ENCODE results near the gene PHAF1. TPM values are rescaled to one million over a fixed set of nuclear protein-coding genes. Genes with fewer than 3 reads are reported as not detected.

The PHAF1 gene
- total and polyA plus RNA-seq, 12 donors: 9.0 to 27.4 (median 14.0) TPM

DNA sequence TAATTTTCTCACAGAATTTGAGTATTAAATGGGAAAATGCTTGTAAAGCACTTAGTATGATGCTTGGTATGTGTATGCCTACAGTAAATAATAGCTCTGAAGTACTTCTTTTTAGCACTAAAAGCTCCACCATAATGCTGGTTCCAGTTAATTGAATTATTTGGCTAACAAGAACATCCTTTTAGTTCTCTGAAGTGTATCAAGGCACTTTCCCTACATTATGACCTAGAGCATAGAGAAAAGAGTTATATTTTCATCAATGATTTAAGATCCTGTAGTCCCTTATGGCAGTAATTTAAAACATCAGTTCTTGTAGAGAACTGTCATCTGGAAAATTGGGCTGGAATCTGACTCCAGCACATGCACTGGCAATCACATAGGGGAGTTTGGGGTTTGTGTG, 21.9 kb upstream of the PHAF1 start:
- H3K27ac ChIP-seq: no peak overlapping the region
- TF ChIP-seq, protein P1, sequence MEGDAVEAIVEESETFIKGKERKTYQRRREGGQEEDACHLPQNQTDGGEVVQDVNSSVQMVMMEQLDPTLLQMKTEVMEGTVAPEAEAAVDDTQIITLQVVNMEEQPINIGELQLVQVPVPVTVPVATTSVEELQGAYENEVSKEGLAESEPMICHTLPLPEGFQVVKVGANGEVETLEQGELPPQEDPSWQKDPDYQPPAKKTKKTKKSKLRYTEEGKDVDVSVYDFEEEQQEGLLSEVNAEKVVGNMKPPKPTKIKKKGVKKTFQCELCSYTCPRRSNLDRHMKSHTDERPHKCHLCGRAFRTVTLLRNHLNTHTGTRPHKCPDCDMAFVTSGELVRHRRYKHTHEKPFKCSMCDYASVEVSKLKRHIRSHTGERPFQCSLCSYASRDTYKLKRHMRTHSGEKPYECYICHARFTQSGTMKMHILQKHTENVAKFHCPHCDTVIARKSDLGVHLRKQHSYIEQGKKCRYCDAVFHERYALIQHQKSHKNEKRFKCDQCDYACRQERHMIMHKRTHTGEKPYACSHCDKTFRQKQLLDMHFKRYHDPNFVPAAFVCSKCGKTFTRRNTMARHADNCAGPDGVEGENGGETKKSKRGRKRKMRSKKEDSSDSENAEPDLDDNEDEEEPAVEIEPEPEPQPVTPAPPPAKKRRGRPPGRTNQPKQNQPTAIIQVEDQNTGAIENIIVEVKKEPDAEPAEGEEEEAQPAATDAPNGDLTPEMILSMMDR (IDR thresholded peaks at IDR 0.05): no peak
- no peak for TF ChIP-seq POLR2A (IDR thresholded peaks at IDR 0.05)
- H3K9me3 ChIP-seq (replicated peaks in 1 of 3): no peaks in the 10 kb centered on the region
- DNase-seq: no peak
- intact Hi-C loops (cut with DNase I): no loop called here
- no peaks in the 10 kb centered on the region for H3K27me3 ChIP-seq
- H3K4me3 ChIP-seq: no peak overlapping the region
- peaks cover 0 to 9% of the 10 kb centered on the region in 2 donors for H3K36me3 ChIP-seq (replicated peaks in 1 of 2)
- no peaks in the 10 kb centered on the region for H3K4me1 ChIP-seq (replicated peaks in 1 of 2)

DNA sequence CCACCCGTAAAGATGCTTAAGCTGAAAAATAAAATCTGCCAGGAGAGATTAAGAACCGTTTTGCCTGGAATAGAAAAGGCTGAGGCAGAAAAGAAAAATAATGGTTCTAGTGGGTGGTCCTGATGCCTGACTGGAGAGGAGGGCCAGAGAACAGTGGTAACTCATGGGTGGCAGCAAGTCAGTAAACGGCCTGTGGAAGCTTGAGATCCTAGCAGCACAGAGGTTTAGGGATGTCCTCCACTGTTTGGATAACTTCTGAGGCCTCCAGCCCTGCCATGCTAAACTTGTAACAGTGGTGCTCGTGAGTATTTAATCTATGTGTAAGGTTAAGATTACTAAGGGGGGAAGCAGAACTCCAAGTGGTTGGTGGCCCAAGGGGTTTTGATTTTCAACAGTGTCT, 21.2 kb upstream of the PHAF1 start:
- no peaks in the 10 kb centered on the region for H3K9me3 ChIP-seq (replicated peaks in 1 of 3)
- 76 to 85% (median 76%) methylated on average over 4 of the region's 4 CpGs for WGBS, 4 donors
- DNase-seq: no peak
- no peaks in the 10 kb centered on the region for H3K27me3 ChIP-seq
- intact Hi-C loops (cut with DNase I): no loop called here
- no peaks in the 10 kb centered on the region for H3K4me1 ChIP-seq (replicated peaks in 1 of 2)
- H3K4me3 ChIP-seq: no peak overlapping the region
- H3K27ac ChIP-seq: no peak overlapping the region
- H3K36me3 ChIP-seq (replicated peaks in 1 of 2): peaks cover 0 to 7% of the 10 kb centered on the region in 2 donors
- TF ChIP-seq, protein P1 (IDR thresholded peaks at IDR 0.05): no peak
- no peak for TF ChIP-seq POLR2A (IDR thresholded peaks at IDR 0.05)

DNA sequence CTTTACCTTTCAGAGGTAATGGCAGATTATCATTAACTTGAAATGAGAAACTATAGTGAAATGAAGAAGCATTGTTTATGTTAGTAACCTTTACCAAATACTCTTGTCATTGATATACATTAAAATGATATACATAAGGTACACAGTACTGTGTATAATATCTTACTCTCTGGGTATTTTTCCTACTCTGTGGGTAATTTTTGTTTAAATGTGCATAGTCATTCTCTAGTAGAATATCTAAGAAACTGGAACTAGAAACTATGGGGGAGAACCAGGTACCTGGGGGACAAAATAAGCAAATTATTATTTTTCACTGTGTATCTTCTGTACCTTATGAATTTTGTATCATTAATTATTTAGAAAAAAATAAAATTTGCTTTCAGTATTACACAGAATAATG, 20.6 kb upstream of the PHAF1 start:
- no peak overlapping the region for H3K27ac ChIP-seq
- no peaks in the 10 kb centered on the region for H3K4me1 ChIP-seq (replicated peaks in 1 of 2)
- intact Hi-C loops (cut with DNase I): no loop called here
- no peak overlapping the region for H3K4me3 ChIP-seq
- no peak for TF ChIP-seq POLR2A (IDR thresholded peaks at IDR 0.05)
- H3K9me3 ChIP-seq (replicated peaks in 1 of 3): no peaks in the 10 kb centered on the region
- DNase-seq: no peak
- H3K27me3 ChIP-seq: no peaks in the 10 kb centered on the region
- peaks cover 0 to 3% of the 10 kb centered on the region in 2 donors for H3K36me3 ChIP-seq (replicated peaks in 1 of 2)

DNA sequence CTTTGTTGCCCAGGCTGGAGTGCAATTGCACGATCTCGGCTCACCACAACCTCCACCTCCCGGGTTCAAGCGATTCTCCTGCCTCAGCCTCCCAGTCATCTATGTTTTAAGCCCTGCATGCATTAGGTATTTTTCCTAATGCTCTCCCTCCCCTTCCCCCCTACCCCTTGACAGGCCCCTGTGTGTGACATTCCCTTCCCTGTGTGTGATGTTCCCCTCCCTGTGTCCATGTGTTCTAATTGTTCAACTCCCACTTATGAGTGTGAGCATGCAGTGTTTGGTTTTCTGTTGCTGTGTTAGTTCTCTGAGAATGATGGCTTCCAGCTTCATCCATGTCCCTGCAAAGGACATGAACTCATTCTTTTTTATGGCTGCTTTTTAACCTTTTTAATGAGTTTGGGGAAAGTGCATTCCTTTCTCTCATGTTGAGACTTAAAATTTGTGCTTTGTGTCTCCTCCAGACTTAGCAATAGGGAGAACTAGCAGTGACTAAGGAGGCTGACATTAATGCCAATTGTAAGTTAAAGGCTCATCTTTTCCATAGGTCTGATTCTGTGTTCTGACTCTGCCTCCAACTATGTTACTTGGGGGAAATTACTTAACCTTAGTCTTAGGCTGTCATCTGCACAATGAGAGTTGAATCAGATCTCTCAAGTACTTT, 17.7 kb upstream of the PHAF1 start:
- Histone ChIP-seq H3K9me3 (replicated peaks in 1 of 3) (no peaks in the 10 kb centered on the region), H3K36me3 (replicated peaks in 1 of 2) (peaks cover 0 to 3% of the 10 kb centered on the region in 2 donors), H3K4me1 (replicated peaks in 1 of 2) (no peaks in the 10 kb centered on the region), H3K27ac (no peak overlapping the region), H3K4me3 (no peak overlapping the region), H3K27me3 (no peaks in the 10 kb centered on the region)
- no peak for DNase-seq
- 84 to 92% (median 91%) methylated on average over 4 of the region's 4 CpGs for WGBS, 4 donors
- TF ChIP-seq, protein P1 (IDR thresholded peaks at IDR 0.05): no peak
- TF ChIP-seq POLR2A (IDR thresholded peaks at IDR 0.05): no peak
- intact Hi-C loops (cut with DNase I): no loop called here

DNA sequence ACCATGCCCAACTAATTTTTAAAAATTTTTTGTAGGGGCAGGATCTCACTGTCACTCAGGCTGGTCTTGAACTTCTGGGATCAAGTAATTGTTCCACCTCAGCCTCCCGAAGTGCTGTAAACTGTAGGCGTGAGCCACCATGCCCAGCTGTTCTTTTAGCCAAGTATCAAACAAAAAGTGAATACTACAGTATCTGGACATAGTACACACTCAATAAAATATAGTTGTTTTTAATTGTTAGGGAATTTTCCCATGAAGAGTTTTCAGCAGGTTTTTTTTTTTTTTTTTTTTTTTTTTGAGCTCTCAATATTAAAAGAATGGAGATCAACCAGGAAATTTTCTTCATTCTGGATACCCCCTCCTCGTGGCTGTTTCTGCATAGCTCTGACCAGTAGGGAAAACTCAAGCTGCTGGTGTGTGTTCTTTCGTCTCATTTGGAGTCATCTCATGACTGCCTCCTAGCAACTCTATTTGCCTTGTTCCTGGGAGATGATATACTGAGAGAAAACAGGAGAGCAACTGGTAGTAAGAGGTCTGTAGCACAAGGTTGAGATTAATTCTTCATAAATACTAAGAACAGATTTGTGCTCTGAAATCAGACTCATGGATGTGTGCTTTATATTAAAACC, 16.5 kb upstream of the PHAF1 start:
- WGBS, 4 donors: 91 to 97% (median 94%) methylated on average over 4 of the region's 4 CpGs
- intact Hi-C loops (cut with DNase I): no loop called here
- no peak for TF ChIP-seq POLR2A (IDR thresholded peaks at IDR 0.05)
- TF ChIP-seq, protein P1 (IDR thresholded peaks at IDR 0.05): no peak
- Histone ChIP-seq H3K9me3 (replicated peaks in 1 of 3) (no peaks in the 10 kb centered on the region), H3K27me3 (no peaks in the 10 kb centered on the region), H3K36me3 (replicated peaks in 1 of 2) (peaks cover 0 to 3% of the 10 kb centered on the region in 2 donors), H3K4me3 (no peak overlapping the region), H3K4me1 (replicated peaks in 1 of 2) (no peaks in the 10 kb centered on the region), H3K27ac (no peak overlapping the region)
- DNase-seq: no peak

Data from adrenal gland (tissue), 12 donors.